Fibroblast of skin of abdomen (primary cell): ENCODE data around the gene ZNF385B.

ENCODE experiments used
- DNase-seq: peaks from one replicate; pipeline ENCODE4 v3.0.0-alpha.2; 2013

The ZNF385B gene

DNA sequence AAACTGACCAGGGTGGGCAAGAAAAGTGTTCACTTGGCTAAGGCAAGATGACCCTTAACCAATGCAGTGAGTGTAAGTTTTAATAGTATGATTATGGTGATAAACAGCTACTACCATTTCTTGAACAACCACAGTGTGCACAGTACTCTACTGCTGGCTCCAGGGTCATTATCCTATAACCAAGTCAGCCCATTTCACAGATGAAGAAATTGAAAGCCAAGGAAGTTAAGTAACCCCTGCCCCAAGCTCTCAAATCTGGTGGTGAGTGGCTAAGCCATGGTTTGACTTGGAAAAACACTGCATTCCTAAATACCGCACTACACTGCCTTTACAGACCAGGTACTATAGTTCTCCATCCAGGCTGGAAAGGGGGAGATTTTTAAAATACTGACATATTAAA is 5.7 kb downstream of the ZNF385B start:
- no peak for DNase-seq

DNA sequence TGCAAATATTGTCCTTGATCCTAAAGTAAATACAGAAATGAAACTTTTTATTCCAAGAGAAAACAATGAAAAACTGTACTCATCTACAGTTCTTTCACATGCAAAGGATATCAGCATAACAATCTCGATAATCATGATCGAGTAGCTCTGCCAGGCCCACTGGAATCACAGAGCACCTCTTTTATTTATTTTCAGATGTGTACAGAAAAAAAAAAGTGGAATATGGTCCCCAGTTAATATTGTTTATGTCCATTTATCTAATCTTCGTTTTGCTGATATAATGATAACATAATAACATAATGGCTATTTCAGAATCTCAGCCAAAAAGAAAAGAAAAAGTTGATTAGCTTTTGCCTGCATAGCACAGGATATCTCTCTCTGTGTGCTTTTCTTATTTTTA is 6.5 kb downstream of the ZNF385B start:
- DNase-seq = no peak

DNA sequence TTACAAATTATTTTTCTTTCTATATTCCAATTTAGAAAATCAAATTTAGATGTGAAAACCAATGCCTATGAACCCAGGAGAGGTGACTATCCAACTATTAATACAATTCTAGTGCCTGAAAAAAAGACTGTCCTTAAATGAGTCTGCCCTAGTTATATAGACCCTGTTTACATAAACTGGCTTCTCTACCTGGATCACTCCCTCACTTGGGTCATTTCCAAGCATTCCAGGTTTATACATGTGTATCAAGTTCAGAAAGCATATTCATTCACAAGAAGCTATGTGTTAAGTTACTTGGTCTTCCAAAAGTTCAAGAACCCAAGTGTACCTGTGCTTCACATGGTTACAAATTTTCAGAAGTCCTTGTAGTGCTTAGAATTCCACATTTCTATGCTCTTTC is 8.3 kb downstream of the ZNF385B start:
- no peak for DNase-seq

DNA sequence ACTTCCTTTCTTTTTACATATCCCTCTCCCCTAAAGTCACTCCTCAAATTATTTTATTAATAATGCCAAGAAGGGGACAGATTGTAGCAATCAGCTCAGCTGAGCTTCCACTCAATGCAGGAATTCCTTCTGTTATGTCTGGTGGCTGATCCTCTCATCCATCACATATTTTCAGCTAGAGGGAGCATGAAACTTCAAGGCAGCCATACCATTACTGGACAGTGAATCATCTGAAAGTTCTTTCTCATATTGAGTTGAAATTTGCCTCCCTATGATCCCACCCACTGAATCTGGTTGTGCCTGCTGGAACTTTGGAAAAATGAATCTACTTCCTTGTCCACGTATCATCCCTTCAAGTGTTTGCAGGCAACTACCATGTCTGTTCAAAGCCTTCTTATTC is 11.2 kb downstream of the ZNF385B start:
- peak; percentile 67 for DNase-seq

DNA sequence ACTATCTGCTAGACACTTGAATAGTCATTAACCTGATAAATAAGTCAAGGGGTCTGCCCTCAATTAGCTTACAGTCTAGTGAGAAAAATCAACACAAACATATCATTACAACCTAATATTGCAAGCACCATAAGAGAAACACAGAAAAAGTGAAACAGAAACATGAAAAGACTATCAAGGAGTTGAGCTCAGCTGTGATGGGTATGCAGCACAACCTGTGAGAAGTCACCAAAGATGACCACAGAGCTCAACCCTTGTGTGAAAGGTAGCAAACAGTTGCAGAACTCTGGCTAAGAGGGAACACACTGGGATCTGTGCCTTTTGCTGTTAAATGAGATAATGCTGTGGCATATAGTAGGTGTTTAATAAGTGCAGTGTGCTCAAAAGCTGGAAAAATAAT is 11.7 kb downstream of the ZNF385B start:
- no peak for DNase-seq

DNA sequence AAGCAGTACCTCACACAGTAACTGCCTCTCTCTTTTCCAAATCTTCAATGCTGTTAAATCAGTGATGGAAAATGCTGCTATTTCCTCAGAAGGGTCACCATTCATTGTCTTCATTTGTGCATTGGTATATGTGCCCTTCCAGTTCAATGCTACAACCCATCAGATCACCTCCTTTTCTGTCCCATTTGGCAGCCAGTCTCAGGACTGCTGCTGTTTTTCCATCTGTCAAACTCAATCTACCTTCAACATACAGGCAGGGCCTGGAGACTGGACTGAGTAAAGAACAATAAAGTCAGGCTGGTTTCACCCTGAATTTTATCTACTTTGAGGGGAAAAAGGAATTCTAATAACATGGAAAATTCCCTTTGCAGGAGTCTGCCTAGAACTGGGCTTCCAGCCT is 17.9 kb downstream of the ZNF385B start:
- no peak for DNase-seq

DNA sequence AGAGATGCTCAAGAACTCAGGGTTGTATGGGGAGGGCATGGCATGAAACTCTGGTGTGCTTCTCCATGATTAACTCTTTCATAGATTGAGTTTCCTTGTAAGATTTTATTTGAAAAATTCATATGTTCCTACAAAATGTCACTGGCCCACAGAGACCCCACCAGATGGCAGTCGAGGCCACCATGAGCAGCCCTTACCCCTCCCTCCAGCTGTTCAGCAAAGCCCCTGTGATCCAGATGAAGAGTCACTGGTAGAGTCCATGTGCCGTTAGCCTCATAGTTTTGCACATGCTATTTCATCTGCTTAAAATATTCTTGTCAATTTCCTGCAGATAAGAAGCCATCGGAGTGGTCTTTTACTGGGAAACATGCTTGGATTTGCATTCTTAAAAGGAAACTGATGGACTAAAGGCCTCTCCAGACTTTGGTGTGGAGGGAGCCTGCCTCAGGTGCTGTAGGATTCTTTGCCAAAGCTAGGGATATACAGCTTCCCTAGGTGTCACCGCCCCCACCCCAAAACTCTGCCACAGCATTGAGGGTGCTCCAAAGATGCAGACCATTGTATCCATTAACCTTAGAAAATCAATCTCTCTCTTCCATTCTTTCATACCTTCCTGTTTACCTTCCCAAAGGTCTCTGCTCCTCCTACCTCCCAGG is 18.8 kb downstream of the ZNF385B start:
- peak; percentile 21 for DNase-seq

DNA sequence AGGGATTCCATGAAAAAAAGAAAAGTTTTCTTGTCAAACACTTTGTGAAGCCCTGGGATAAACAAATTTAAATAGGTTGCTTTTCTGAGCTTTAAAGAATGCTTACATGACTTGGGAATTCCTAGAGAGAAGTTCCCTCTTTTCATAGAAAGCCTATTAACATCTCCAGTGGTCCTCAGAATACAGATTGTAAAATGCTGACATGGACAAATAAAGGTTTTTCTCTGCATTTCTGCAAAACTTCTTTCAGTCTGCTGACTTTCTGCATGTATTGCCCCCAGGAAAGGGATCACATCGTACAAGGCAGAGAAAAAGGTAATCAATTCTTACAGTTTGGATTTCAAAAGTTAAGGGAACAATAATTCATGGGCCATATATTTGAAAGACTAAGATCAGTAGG is 20.6 kb downstream of the ZNF385B start:
- no peak for DNase-seq

DNA sequence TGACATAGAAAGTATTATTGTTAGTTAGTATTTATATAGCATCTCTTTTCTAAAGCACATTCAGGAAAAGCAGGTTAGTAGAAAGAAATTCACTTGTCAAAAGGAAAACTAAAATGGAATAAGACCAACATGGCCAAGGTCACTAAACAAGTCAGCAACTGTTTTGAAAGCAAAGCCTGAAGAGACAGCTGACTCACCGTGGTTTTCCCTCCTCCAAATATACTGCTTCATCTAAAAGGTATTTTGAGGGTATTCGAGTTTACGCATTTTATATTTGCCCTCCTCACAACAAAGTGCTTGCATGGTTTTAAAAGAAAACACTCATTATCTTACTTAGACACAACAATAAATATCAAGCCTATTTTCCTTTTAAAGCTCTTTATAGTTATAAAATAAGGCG is 24.0 kb downstream of the ZNF385B start:
- DNase-seq = peak; percentile 38

DNA sequence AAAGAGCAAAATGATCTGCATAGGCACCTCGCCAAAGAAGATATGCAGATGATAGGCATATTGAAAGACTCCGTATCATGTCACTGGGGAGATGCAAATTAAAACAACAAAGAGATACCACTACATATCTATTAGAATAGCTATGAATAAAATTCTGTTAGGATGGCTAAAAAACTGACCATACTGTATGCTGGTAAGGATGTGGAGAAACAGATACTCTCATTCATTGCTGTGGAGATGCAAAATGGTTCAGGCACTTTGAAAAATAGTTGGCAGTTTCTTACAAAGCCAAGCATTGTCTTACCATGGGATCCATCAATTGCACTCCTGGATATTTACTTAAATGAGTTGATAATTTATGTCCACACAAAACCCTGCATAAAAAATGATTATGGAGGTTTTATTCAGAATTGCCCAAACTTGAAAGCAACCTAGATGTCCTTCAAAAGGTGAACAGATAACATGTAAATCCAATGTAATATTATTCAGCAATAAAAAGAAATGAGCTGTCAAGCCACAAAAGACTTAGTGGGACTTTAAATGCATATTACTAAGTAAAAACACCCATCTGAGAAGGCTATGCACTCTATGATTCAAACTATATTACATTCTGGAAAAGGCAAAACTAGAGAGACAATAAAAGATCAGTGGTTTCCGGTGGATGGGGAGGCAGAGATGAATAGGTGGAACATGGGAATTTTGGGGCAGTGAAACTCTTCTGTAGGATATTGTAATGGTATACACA is 31.2 kb downstream of the ZNF385B start:
- no peak for DNase-seq

DNA sequence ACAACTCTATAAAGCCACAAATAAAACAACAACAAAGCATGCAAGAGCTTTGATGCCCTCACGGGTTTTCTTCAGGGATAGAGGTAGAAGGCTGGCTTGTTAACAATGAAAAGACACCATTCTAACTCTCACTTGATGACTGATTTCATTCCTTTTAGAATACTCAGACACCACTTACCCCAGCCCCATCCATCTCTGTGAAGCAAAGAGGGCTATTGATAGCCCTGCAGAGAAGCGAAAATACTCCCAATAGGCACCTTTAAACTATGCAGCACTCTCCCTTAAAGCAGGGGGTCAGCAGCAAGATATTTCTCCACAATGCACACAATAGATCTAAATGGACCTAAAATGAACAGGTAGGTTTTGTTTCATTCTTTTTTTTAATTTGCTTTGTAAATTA is 35.1 kb downstream of the ZNF385B start:
- DNase-seq = no peak

DNA sequence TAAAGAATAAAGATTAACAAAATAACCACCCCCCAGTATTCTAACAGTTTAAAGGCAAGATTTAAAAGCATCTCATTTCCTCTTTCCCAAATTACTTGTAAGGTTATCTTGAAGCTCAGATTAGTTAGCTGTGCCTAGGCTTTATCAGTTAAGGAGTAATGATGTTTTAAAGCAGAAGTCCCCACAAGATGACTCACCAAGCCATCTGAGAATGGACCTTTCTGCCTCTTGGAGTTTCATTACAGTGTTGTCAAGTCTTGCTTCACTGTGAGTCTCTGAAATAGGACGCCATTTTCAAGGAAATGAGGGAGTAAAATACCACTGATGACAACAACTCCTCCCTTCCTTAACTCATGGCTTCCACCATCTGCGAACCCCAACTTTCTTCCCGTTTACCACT is 35.9 kb downstream of the ZNF385B start:
- no peak for DNase-seq

DNA sequence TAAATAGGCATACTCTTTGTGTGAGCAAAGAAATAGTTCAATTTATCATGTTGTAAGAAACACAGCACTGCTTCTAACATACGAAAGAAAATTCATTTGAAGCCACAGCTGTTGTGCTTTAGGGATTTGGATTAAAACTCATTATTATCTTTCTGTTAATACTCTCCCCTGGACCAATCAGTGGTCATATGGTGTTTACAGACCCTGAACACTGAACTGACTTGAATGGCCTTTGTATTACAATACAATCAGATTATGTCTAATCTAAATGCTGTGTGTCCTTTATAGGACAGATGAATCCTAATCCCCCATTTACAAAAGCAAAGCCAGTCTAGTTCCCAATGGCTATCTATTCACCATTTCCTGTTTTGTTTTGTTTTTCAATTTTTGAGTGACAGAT is 36.5 kb downstream of the ZNF385B start:
- no peak for DNase-seq

DNA sequence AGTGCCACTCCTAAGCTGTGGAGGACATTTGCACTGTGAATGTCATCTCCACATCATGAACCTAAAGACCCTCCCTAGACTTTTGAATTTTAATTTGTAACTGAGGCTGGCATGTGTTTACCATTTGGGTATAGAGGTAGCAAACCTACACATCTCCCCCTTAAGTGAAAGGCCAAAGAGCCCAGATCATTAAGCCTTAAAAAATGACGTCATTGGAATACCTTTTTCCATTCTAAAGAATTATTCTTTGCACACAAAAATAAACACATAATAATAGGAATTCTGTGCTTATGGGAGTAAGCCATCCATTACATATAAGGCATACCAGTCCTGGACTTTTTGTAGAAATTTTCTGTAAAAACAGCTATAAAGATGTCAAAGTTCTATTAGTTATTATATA is 38.9 kb downstream of the ZNF385B start:
- no peak for DNase-seq

DNA sequence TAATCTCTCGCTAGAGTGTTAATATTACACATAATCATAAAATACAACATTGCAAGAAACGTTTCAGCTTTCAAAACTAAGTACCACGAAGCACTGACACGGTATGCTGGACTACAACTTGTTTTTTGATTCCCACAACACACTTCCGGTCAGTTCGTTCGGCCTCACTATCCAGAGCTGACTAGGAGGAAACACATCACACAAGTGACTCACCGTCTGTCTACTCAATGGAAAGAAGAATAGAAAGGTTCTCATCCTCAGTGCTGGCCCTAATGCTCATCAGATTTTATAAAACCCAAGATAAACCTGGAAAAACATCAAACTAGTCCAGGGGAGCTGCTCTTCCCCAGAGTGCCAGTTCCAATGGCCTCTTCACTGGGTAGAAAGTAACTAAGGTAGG is 42.9 kb downstream of the ZNF385B start:
- DNase-seq = no peak

DNA sequence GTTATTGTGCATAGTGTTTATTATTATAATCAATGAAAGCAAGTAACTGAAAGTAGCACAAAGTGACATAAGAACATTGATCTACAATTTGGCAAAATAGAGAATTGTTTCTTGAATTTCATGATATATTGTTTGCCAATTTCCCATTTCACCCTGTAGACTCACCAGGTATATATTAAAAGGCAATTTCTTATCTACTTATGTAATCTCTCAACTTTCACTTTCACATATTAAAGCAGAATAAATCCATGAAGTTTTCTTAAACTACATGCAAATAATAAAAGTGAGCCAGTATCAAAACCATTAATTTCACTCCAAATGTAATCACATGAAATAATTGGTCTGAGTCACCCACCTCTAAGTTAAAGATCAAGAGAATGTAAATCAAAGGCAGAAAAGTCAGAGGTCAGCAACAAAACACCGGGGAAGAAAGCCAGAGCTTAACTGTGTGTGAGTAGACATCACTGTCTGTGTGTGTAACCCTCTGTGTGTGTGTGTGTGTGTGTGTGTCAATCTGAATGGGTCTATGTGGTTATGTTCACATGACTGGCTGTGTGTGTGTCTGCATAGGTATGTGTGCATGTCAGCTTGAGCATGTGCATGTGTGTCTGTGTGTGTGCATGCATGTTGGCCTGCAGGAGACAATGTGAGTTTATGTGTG is 44.1 kb downstream of the ZNF385B start:
- DNase-seq = no peak

DNA sequence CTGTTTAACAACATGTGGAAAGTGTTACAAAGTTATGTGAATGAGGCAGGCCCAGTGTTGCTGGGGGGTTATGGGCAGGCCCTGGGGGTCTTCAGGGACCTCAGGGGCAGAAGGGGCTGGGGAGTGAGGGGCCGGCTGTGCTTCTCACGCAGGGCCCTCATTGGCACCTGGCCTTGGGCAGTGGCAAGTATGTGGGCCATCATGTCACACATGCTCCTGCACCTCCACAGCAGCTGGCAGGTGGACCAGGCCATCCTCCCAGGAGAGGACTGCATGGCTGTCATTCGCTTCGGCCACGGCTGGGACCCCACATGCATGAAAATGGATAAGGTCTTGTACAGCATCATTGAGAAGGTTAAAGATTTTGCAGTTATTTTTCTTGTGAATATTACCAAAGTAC is 47.4 kb downstream of the ZNF385B start:
- no peak for DNase-seq

DNA sequence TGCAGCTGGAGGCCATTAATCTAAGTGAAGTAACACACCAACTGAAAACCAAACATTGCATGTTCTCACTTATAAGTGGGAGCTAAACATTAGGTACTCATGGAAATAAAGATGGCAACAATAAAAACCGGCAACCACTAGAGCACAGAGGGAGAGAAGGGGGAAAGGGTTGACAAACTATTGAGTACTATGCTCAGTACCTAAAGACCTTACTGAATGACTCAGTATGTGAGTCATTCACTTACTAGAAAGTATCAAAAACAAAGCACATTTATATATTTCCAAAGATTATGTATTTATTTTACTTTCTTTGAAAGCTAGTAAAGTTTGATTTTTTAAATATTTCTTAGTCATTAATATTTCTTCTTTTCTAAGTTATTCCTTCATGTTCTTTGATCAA is 48.9 kb downstream of the ZNF385B start:
- DNase-seq = no peak

DNA sequence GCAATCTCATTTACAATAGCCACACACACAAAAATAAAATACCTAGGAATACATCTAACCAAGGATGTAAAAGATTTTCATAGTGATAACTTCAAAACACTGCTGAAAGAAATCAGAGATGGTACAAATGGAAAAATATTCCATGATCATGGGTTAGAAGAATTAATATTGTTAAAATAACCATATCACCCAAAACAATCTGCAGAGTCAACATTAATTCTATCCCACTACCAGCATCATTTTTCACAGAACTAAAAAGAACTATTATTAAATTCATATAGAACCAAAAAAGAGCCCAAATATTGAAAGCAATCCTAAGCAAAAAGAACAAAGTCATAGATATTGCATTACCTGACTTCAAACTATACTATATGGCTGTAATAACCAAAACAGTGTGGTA is 50.4 kb downstream of the ZNF385B start:
- no peak for DNase-seq

DNA sequence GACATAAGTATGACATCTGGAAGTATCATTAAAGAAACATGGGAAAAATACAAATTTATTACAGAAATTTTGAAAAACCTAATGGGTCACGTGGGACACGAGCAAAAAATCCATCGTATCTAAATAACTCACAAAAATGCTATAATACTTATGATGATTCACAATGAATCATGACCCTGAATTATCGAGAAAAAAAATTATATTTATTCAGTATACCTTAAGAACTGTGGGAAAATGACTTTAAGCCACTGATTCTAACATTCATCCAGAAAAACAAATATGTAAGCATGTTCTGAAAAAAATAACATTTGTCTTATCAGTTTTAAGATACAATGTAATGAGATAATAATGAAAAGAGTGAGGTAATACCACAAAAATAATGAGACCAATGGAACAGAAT is 51.8 kb downstream of the ZNF385B start:
- DNase-seq = no peak

DNA sequence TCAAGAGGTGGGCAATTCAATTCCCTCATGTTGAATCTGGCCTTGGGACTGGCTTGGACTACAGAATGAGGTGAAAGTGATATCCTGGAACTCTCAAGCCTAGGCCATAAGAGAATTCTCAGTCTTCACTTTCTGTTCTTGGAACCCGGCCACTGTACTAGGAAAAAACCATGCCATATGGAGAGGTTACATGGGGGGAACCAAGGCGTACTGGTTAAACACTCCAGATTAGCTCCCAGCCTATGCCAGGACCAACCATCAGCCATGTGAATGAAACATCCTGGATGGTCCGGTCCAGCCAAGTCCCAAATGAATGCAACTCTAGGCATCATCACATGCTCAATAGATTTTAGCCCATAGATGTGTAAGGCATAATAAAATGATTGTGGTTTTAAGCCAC is 56.4 kb downstream of the ZNF385B start:
- no peak for DNase-seq

DNA sequence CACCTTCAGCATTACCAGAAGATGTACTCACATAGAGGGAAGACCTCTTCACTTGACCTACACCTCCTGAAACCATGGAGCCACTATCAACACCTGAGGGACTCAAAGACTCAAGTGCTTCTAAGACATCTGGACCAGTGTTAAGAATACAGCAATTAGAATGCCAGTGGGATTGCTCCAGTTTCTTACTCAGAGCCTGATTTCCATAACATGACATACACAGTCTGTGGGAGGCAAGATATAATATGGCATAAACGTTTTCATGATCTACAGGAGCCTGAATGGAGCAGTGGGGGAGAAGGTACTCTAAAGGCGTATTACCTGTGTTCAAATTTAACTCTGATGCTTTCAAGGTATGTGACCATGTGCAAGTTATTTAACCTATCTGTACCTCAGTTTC is 57.2 kb downstream of the ZNF385B start:
- no peak for DNase-seq

DNA sequence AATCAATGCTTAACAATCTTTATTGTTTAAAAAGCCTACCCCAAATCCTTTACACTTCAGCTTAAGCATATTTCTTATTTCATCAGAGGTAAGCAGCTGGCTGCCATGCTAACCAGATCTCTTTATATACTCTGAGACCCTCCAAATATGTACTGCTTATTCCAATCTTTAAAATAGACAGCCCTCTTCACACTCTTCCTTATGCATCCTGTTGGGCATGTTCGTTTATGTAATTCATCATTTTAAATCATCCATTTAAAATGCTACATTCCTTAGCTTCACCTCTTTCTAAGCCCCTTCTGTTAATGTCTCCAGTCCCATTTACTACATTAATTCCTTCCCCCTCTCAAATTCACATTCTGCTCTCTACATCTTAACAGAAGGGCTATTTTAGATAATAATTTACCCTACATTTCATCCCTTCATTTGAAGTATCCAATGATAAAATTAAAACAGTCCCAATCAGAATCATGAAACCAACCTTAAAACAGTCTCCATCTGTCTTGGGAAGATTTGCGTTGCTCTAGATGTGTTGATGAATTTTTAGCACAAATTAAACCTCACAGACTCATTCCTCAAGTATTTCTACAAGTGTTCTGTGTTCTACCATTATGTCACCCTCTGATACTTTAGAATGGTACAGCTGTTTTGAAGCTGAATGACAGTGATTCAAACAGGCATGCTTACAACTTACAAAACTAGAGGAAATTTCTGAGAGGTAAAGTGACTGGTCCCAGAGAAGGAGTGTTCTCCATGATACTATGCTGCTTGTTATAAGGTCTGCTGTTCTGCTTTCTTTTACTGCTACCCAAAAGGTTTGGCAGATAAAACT is 59.1 kb downstream of the ZNF385B start:
- DNase-seq = no peak
